Measurements from ENCODE around the gene TMSB4X.
"Not testable (repeated sequence)": the region's sequence is repeated elsewhere in the genome, so short reads cannot be mapped to it uniquely, and the experiment has no call there.

TMSB4X gene

GRCh38 chrX:12997906-12998687 lies 23.2 kb downstream of the TMSB4X start:
- DNase-seq: no peak

GRCh38 chrX:12999422-12999821 lies 24.5 kb downstream of the TMSB4X start:
- no peak for DNase-seq

GRCh38 chrX:13000301-13000811 lies 25.4 kb downstream of the TMSB4X start:
- DNase-seq: no peak

GRCh38 chrX:13001097-13001496 lies 26.2 kb downstream of the TMSB4X start:
- DNase-seq: no peak

GRCh38 chrX:13001961-13002671 lies 27.2 kb downstream of the TMSB4X start:
- no peak for DNase-seq

- DNase-seq: no peak
Observed at GRCh38 chrX:13005661-13006473, 31.0 kb downstream of the TMSB4X start.

- DNase-seq: no peak
Observed at GRCh38 chrX:13007519-13008188, 32.7 kb downstream of the TMSB4X start.

- no peak for DNase-seq
Observed at GRCh38 chrX:13008189-13008533, 33.3 kb downstream of the TMSB4X start.

- no peak for DNase-seq
Observed at GRCh38 chrX:13008851-13009250, 33.9 kb downstream of the TMSB4X start.

DNA sequence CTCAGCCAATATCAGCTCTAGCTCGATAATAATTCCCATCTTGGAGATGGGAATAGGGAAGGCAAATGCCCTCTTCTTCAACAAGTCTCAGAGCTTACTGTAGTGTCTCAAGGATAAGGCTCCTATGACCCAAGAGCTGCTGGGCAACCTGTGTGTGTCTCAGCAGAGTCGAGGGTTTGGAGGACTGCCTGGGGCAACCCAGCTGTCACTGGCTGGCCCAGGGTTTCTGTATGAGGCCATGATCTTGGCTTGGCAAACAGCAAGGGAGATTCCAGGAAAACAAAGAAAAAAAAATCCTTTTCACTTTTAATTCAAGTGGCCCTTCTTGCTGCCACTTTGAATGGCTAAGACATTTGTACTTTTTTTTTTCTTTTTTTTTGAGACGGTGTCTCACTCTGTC lies 34.4 kb downstream of the TMSB4X start:
- no peak for DNase-seq

GRCh38 chrX:13009844-13010243 lies 34.9 kb downstream of the TMSB4X start:
- no peak for DNase-seq

- DNase-seq: no peak
Observed at GRCh38 chrX:13010546-13010945, 35.6 kb downstream of the TMSB4X start.

DNA sequence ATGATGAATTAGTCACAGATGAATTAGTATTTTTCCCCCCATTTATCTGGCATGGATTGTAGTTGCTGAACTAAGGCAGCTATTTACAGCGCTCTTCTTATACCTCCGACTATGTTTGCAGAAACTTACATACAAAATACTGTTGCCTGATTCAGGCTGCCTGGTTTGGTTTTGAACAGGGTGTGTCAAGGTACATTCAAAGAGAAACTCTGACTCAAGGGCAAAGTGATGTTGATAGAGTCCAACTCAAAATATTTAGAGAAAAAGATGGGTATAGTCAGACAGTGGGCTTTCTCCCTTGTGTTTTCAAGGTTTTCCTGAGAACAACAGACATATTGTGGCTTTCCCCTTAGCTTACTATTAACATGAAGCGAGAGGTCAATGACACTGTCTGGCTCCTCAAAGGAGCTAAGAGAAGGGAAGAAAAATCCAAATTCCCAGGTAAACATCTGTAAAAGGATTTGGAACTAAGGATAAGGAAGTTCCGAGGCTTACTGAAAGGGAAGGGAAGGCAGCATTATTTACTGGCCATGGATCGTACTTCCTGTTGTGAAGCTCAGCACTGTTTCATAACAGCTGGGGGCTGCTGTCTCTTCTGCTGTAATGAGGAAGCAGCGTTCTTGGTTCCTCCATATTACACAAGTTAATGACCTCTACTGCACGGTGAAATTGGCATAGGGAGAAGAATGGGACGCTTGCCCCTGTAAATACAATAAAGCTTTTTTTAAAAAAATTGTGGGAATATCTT lies 38.6 kb downstream of the TMSB4X start:
- no peak for DNase-seq

DNA sequence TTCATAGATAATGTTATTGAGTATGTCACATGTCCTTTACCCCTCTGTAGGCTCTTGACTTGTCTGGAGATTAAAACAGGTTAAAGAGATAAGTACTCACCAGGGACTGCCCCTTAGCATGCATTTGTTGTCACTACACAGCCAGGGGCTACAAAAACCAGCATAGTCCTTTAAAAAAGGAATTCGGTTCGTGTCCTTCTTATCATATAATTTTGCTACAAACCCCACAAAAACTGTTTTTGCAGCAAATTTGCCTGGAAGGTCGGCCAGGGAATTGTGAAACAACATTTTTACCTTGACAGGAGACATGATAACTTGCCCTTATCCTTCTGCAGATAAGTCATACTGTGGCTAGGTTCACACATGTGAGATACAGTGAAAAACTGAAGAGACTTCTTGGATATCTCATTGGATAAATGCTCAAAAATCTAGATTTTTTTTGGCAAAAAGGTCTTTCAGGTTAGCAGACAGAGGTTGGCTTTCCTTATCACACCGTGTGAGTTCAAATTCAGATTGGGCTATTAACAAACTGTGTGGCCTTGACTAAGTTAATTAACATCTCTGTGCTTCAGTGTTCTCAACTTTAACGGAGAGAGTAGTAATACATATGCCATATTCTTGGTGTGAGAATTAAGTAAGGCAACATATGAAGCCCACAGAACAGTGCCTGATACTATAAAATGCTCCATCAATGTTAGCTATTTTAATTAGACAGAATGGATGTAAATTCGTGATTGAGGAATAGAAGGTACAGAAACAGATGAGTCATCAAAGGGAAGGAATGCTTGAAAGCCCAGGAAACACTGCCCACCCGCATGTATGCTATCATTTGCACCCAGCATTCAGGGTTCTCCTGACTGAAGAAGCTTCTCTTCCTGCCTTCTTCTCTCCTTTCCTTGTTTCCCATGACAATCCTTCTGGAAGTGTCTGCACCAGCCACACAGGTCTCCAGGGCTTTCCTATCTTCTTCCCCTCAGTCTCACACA lies 39.5 kb downstream of the TMSB4X start:
- no peak for DNase-seq

GRCh38 chrX:13015536-13016236 lies 40.8 kb downstream of the TMSB4X start:
- DNase-seq: no peak

DNA sequence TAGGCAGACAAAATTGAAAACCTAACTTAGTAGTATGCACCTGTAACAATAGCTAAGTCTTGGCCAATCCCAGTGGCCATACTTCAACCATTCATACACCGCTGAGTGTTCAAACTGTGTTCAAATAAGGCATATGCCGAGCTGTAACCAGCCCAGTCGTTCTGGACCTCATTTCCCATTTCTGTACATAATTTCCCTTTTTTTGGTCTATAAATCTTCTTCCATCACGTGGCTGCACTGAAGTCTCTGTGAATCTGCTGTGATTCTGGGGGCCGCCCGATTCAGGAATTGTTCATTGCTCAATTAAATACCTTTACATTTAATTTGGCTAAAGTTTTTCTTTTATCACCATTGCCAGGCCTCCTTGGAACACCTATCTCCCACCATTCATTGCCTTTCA lies 41.8 kb downstream of the TMSB4X start:
- not testable (repeated sequence) for DNase-seq

GRCh38 chrX:13022926-13023325 lies 48.0 kb downstream of the TMSB4X start:
- DNase-seq: no peak

DNA sequence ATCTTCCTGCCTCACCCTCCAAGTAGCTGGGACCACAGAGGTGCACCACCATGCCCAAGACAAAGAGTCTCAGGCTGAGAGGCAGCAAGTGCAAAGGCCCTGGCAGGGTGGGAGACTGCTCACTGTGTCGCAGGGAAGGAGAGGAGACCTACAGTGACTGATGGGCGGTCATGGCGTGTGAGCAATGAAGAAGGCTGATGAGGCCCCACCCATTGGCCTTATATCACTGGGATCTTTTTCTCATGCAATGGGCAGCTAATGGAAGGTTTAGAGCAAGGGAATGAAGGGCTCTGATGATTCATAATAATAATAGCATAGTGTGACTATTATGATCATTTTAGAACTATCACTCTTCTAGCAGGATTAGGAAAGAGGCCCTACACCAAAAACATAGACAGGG lies 48.7 kb downstream of the TMSB4X start:
- no peak for DNase-seq

GRCh38 chrX:13023979-13024378 lies 49.1 kb downstream of the TMSB4X start:
- DNase-seq: no peak

DNA sequence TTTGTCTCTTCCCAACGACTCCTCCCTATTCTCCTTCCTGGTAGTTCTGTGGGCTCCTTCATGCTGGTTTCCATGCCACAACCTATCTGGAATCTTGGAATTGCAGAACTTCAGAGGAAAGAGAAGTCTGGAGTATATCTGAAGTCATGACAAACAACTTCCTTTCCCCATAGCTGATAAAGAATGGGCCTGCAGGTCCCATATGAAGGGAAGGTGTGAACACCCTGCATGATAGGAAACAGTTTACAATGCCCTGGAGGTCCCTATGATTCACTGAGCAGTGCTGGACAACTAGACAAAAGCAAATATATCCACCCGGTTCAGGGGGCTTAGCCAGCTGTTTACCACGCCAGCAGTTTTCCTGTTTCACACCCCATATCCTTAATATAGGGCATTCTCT lies 50.1 kb downstream of the TMSB4X start:
- no peak for DNase-seq
